ENCODE results near the gene CHTOP. TPM values are rescaled to one million over a fixed set of nuclear protein-coding genes. Genes with fewer than 3 reads are reported as not detected.
A peak's percentile ranks its signal among the peaks of the same experiment; 100 is the strongest.
"Not testable (repeated sequence)": the region's sequence is repeated elsewhere in the genome, so short reads cannot be mapped to it uniquely, and the experiment has no call there.

CHTOP gene
- total RNA-seq, 4 donors from 2014 or later = 34.5 to 43.8 (median 37.6) TPM

DNA sequence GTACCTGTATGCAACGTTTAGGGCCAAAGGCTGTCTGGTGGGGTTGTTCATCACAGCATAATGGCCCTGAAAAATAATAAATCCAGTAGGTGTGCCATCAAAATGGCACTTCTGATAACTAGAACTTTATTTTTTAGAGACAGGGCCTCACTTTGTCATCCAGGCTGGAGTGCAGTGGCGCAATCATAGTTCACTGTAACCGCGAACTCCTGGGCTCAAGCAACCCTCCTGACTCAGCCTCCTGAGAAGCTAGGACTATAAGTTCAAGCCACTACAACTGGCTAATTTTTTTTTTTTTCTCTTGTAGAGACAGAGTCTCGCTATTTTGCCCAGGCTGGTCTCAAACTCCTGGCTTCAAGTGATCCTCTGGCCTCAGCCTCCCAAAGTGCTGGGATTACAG, 29.3 kb downstream of the CHTOP start:
- Histone ChIP-seq H3K4me3 (no peak overlapping the region), H3K36me3 (peaks cover 61 to 85% (median 79%) of the 10 kb centered on the region in 4 donors), H3K27me3 (no peaks in the 10 kb centered on the region), H3K27ac (replicated peaks in 1 of 4) (peak overlapping the region in 1 of 4 donors; percentile 23), H3K9me3 (no peaks in the 10 kb centered on the region), H3K4me1 (peaks cover 10 to 15% (median 14%) of the 10 kb centered on the region in 4 donors)
- no peak for DNase-seq (ENCODE audit: extremely low spot score)
- TF ChIP-seq POLR2A (IDR thresholded peaks at IDR 0.05; ENCODE audit: low read depth) (no peak), POLR2AphosphoS5 (IDR thresholded peaks at IDR 0.05) (no peak), EP300 (IDR thresholded peaks at IDR 0.05) (no peak)
- TF ChIP-seq, protein P1, sequence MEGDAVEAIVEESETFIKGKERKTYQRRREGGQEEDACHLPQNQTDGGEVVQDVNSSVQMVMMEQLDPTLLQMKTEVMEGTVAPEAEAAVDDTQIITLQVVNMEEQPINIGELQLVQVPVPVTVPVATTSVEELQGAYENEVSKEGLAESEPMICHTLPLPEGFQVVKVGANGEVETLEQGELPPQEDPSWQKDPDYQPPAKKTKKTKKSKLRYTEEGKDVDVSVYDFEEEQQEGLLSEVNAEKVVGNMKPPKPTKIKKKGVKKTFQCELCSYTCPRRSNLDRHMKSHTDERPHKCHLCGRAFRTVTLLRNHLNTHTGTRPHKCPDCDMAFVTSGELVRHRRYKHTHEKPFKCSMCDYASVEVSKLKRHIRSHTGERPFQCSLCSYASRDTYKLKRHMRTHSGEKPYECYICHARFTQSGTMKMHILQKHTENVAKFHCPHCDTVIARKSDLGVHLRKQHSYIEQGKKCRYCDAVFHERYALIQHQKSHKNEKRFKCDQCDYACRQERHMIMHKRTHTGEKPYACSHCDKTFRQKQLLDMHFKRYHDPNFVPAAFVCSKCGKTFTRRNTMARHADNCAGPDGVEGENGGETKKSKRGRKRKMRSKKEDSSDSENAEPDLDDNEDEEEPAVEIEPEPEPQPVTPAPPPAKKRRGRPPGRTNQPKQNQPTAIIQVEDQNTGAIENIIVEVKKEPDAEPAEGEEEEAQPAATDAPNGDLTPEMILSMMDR (IDR thresholded peaks at IDR 0.05) = no peak
- WGBS = 82% methylated on average over 5 of the region's 5 CpGs
- intact Hi-C loops (cut with DNase I) = no loop called here

DNA sequence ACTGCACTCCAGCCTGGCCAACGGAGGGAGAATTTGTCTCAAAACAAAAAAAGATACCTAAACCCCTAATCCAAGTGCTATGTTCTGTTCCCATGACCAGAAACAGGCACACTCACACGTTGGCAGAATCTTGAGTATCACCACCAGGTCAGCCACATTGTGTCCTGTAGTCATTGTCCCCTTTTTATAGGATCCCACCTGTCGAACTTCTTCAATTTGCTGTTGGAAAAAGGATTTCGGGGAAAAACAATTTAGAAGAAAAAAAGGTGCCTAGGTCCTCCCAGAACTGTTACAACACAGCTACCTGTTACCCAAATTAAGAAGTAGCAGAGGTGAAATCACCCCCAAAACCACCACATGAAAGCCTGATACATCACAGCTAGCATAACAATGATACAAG, 33.6 kb downstream of the CHTOP start:
- no peak for DNase-seq (ENCODE audit: extremely low spot score)
- no peak for TF ChIP-seq POLR2A (IDR thresholded peaks at IDR 0.05; ENCODE audit: low read depth)
- TF ChIP-seq, protein P1 (IDR thresholded peaks at IDR 0.05) = no peak
- Histone ChIP-seq H3K4me3 (no peak overlapping the region), H3K4me1 (peaks cover 14 to 30% (median 23%) of the 10 kb centered on the region in 4 donors), H3K9me3 (no peaks in the 10 kb centered on the region), H3K27ac (replicated peaks in 1 of 4) (no peak overlapping the region), H3K36me3 (peaks cover 57 to 73% (median 69%) of the 10 kb centered on the region in 4 donors), H3K27me3 (no peaks in the 10 kb centered on the region)
- 84% methylated on average over 4 of the region's 4 CpGs for WGBS
- intact Hi-C loops (cut with DNase I) = no loop called here

DNA sequence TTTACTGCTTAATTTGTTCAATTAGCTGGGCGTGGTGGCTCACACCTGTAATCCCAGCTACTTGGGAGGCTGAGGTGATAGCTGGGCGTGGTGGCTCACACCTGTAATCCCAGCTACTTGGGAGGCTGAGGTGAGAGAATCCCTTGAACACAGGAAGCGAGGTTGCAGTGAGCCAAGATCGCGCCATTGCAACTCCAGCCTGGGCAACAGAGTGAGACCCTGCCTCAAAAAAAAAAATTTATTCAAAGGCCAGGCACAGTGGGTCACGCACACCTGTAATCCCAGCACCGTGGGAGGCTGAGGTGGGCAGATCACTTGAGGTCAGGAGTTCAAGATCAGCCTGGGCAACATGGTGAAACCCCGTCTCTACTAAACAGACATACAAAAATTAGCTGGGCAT, 34.8 kb downstream of the CHTOP start:
- H3K4me3 ChIP-seq; DNase-seq (ENCODE audit: extremely low spot score); intact Hi-C loops (cut with DNase I); H3K9me3 ChIP-seq; H3K27me3 ChIP-seq: not testable (repeated sequence)
- 93% methylated on average over 8 of the region's 8 CpGs for WGBS
- peaks cover 47 to 60% (median 57%) of the 10 kb centered on the region in 4 donors for H3K36me3 ChIP-seq
- H3K27ac ChIP-seq (replicated peaks in 1 of 4) = peak overlapping the region in 1 of 4 donors; percentile 22
- H3K4me1 ChIP-seq = peaks cover 14 to 31% (median 23%) of the 10 kb centered on the region in 4 donors

DNA sequence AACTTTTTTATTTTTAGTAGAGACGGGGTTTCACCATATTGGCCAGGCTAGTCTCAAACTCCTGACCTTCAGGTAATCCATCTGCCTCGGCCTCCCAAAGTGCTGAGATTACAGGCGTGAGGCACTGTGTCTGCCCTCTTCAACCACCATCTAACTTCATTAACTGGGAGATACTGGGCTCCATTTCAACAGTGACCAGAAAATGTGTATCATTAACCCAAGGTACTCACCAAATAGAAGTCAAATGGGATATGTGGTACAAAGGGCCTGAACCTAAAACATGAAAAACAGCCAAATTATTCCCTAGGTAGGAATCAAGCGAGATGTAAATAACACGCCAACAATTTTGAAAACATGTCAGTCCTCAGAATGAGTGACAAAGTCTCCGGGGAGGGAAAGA, 35.7 kb downstream of the CHTOP start:
- no peaks in the 10 kb centered on the region for H3K27me3 ChIP-seq
- peak overlapping the region in 2 of 4 donors; percentile 84 to 87 for H3K27ac ChIP-seq (replicated peaks in 1 of 4)
- TF ChIP-seq, protein P1 (IDR thresholded peaks at IDR 0.05) = no peak
- no peak for TF ChIP-seq EP300 (IDR thresholded peaks at IDR 0.05)
- TF ChIP-seq POLR2AphosphoS5 (IDR thresholded peaks at IDR 0.05) = no peak
- no peak for TF ChIP-seq POLR2A (IDR thresholded peaks at IDR 0.05; ENCODE audit: low read depth)
- DNase-seq (ENCODE audit: extremely low spot score) = no peak
- no peaks in the 10 kb centered on the region for H3K9me3 ChIP-seq
- WGBS = 72% methylated on average over 6 of the region's 6 CpGs
- intact Hi-C loops (cut with DNase I) = no loop called here
- peaks cover 14 to 31% (median 23%) of the 10 kb centered on the region in 4 donors for H3K4me1 ChIP-seq
- H3K4me3 ChIP-seq = peak overlapping the region; percentile 73 to 82 (median 78)
- peaks cover 43 to 51% (median 48%) of the 10 kb centered on the region in 4 donors for H3K36me3 ChIP-seq

DNA sequence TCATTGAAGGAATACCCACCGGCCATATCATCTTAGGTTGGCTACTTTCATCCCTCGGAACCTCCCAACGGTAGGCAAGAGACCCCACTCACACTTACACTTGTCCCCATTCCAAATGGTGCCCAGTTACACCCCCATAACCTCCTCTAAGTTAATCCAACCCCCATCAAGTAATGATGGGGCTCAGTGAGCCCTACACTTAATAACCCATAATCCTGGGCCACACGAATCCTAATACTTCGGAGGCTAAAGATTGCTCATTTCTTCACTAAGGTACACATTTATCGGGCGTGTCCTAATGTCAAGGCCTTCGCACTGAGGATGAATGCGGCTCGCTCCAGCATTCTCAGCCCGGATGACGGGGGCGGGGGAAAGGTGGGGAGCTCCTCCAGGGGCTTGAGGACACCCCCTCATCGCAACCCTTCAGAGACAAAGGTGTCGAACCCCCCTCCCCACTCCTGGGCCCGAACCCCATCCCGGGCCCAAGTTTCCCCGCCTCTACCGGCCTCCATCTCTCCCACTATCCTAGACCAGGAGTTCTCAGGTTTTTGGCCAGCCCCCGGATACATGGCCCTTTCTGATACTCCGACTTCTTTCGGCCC, 36.5 kb downstream of the CHTOP start:
- peaks cover 35 to 43% (median 40%) of the 10 kb centered on the region in 4 donors for H3K36me3 ChIP-seq
- H3K27me3 ChIP-seq = no peaks in the 10 kb centered on the region
- no peaks in the 10 kb centered on the region for H3K9me3 ChIP-seq
- DNase-seq (ENCODE audit: extremely low spot score) = no peak
- H3K27ac ChIP-seq (replicated peaks in 1 of 4) = peak overlapping the region; percentile 82 to 87 (median 85)
- peak overlapping the region; percentile 73 to 82 (median 78) for H3K4me3 ChIP-seq
- H3K4me1 ChIP-seq = peaks cover 14 to 31% (median 23%) of the 10 kb centered on the region in 4 donors
- no peak for TF ChIP-seq POLR2A (IDR thresholded peaks at IDR 0.05; ENCODE audit: low read depth)
- no peak for TF ChIP-seq EP300 (IDR thresholded peaks at IDR 0.05)
- no peak for TF ChIP-seq POLR2AphosphoS5 (IDR thresholded peaks at IDR 0.05)
- TF ChIP-seq, protein P1 (IDR thresholded peaks at IDR 0.05) = no peak
- WGBS = 1% methylated on average over 22 of the region's 22 CpGs
- intact Hi-C loops (cut with DNase I) = no loop called here

Measured in esophagus muscularis mucosa (tissue), 4 donors.